ENCODE measurements around the gene COL5A1. TPM values are rescaled to one million over a fixed set of nuclear protein-coding genes. Genes with fewer than 3 reads are reported as not detected.

The COL5A1 gene
- total RNA-seq, 4 donors from 2014 or later = 4.0 to 12.8 (median 6.3) TPM

GRCh38 chr9:134863306-134863902 lies 221.8 kb downstream of the COL5A1 start:
- DNase-seq = no peak
- Histone ChIP-seq H3K4me1 (peaks cover 0 to 24% (median 0%) of the 10 kb centered on the region in 3 donors), H3K27ac (no peak overlapping the region), H3K27me3 (peaks cover 0 to 24% (median 0%) of the 10 kb centered on the region in 4 donors), H3K9me3 (no peaks in the 10 kb centered on the region), H3K4me3 (no peak overlapping the region), H3K36me3 (no peaks in the 10 kb centered on the region)
- WGBS, 2 donors = 46 to 71% methylated on average over 4 to 11 of the region's 16 CpGs
- TF ChIP-seq CTCF (IDR thresholded peaks at IDR 0.05) (no peak), POLR2A (IDR thresholded peaks at IDR 0.05) (no peak)
- intact Hi-C loops (cut with DNase I) = no loop called here

- Histone ChIP-seq H3K27me3 (peaks cover 0 to 28% (median 0%) of the 10 kb centered on the region in 4 donors), H3K4me1 (peaks cover 0 to 19% (median 0%) of the 10 kb centered on the region in 3 donors), H3K9me3 (no peaks in the 10 kb centered on the region), H3K4me3 (no peak overlapping the region), H3K27ac (peak overlapping the region in 1 of 4 donors; percentile 44), H3K36me3 (no peaks in the 10 kb centered on the region)
- intact Hi-C loops (cut with DNase I) = no loop called here
- no peak for TF ChIP-seq POLR2A (IDR thresholded peaks at IDR 0.05)
- no peak for TF ChIP-seq CTCF (IDR thresholded peaks at IDR 0.05)
- DNase-seq = no peak
- WGBS, 2 donors = 41 to 60% methylated on average over 5 to 6 of the region's 28 CpGs
Measured at GRCh38 chr9:134863941-134864820, 222.6 kb downstream of the COL5A1 start.

- Histone ChIP-seq H3K4me3 (no peak overlapping the region), H3K4me1 (peaks cover 0 to 19% (median 0%) of the 10 kb centered on the region in 3 donors), H3K9me3 (no peaks in the 10 kb centered on the region), H3K27ac (no peak overlapping the region), H3K27me3 (peaks cover 0 to 32% (median 0%) of the 10 kb centered on the region in 4 donors), H3K36me3 (no peaks in the 10 kb centered on the region)
- TF ChIP-seq CTCF (IDR thresholded peaks at IDR 0.05) = no peak
- no peak for TF ChIP-seq POLR2A (IDR thresholded peaks at IDR 0.05)
- no peak for DNase-seq
- intact Hi-C loops (cut with DNase I) = no loop called here
- 79% methylated on average over 9 of the region's 13 CpGs; no CpG with 5 or more reads in 1 of the 2 donors for WGBS, 2 donors
Measured at GRCh38 chr9:134864821-134865190, 223.2 kb downstream of the COL5A1 start.

GRCh38 chr9:134867917-134868750 lies 226.5 kb downstream of the COL5A1 start:
- no peak for TF ChIP-seq CTCF (IDR thresholded peaks at IDR 0.05)
- TF ChIP-seq POLR2A (IDR thresholded peaks at IDR 0.05) = no peak
- Histone ChIP-seq H3K4me3 (no peak overlapping the region), H3K27me3 (peaks cover 0 to 50% (median 0%) of the 10 kb centered on the region in 4 donors), H3K27ac (no peak overlapping the region), H3K36me3 (no peaks in the 10 kb centered on the region), H3K4me1 (peaks cover 0 to 25% (median 0%) of the 10 kb centered on the region in 3 donors), H3K9me3 (no peaks in the 10 kb centered on the region)
- DNase-seq = no peak
- 90 to 92% methylated on average over 8 to 13 of the region's 22 CpGs for WGBS, 2 donors
- intact Hi-C loops (cut with DNase I) = no loop called here

Measured in esophagus squamous epithelium (tissue), 5 donors.